H9 (cell line): Measurements from ENCODE around the gene PRR12. TPM values are rescaled to one million over a fixed set of nuclear protein-coding genes. Genes with fewer than 3 reads are reported as not detected.

ENCODE experiments used
- DNase-seq: peaks from one replicate; pipeline ENCODE4 v3.0.0-alpha.2; 2017
- H2AFZ ChIP-seq: one replicate; pipeline ENCODE4 v1.6.1; 2013; ENCODE audit warnings: mild to moderate bottlenecking, low read length, control low read depth, moderate library complexity
- H2AK5ac ChIP-seq: 2 replicates; pipeline ENCODE4 v1.6.1; 2013; ENCODE audit warnings: low read length, control low read depth, mixed read lengths; ENCODE audit not compliant: insufficient read length
- H2BK120ac ChIP-seq: one replicate; pipeline ENCODE4 v1.6.1; 2013; ENCODE audit warnings: low read depth, mild to moderate bottlenecking, low read length, control low read depth, inconsistent platforms; ENCODE audit not compliant: poor library complexity, severe bottlenecking
- H2BK12ac ChIP-seq: 2 replicates; pipeline ENCODE4 v1.6.1; 2013; ENCODE audit warnings: low read length, control low read depth, mixed read lengths, low read depth; ENCODE audit not compliant: insufficient read length
- H2BK15ac ChIP-seq: 2 replicates; pipeline ENCODE4 v1.6.1; 2013; ENCODE audit warnings: low read depth, low read length, control low read depth
- H2BK20ac ChIP-seq: one replicate; pipeline ENCODE4 v1.6.1; 2013; ENCODE audit warnings: low read depth, mild to moderate bottlenecking, low read length, control low read depth, inconsistent platforms; ENCODE audit not compliant: poor library complexity, severe bottlenecking
- H2BK5ac ChIP-seq: 2 replicates; pipeline ENCODE4 v1.6.1; 2013; ENCODE audit warnings: low read length, control low read depth, mixed read lengths; ENCODE audit not compliant: insufficient read length
- H3K14ac ChIP-seq: 2 replicates; pipeline ENCODE4 v1.6.1; 2013; ENCODE audit warnings: low read length, control low read depth; ENCODE audit not compliant: insufficient read depth
- H3K18ac ChIP-seq: 2 replicates; pipeline ENCODE4 v1.6.1; 2013; ENCODE audit warnings: low read depth, mild to moderate bottlenecking, mixed read lengths, low read length, control low read depth; ENCODE audit not compliant: insufficient read length
- H3K23ac ChIP-seq: 2 replicates; pipeline ENCODE4 v1.6.1; 2013; ENCODE audit warnings: low read length, control low read depth, mixed read lengths, low read depth; ENCODE audit not compliant: insufficient read length
- H3K23me2 ChIP-seq: 2 replicates; pipeline ENCODE4 v1.6.1; 2013; ENCODE audit warnings: low read depth, mild to moderate bottlenecking, mixed read lengths, low read length, control low read depth; ENCODE audit not compliant: insufficient read length, poor library complexity, severe bottlenecking
- H3K27ac ChIP-seq: 2 replicates; pipeline ENCODE4 v1.5.1; 2013; ENCODE audit warnings: low read length, control low read depth, mixed read lengths, low read depth; ENCODE audit not compliant: insufficient read length
- H3K27me3 ChIP-seq: 2 replicates; pipeline ENCODE4 v1.6.1; 2013; ENCODE audit warnings: low read length, control low read depth, inconsistent platforms; ENCODE audit not compliant: insufficient read depth
- H3K4ac ChIP-seq: 2 replicates; pipeline ENCODE4 v1.6.1; 2013; ENCODE audit warnings: low read depth, mild to moderate bottlenecking, control low read depth, inconsistent platforms, low read length, moderate library complexity
- H3K4me1 ChIP-seq: 2 replicates; pipeline ENCODE4 v1.6.1; 2013; ENCODE audit warnings: low read length, control low read depth, inconsistent platforms; ENCODE audit not compliant: insufficient read depth
- H3K4me2 ChIP-seq: 2 replicates; pipeline ENCODE4 v1.6.1; 2013; ENCODE audit warnings: low read length, control low read depth, mixed read lengths; ENCODE audit not compliant: insufficient read length, insufficient read depth
- H3K56ac ChIP-seq: 2 replicates; pipeline ENCODE4 v1.6.1; 2013; ENCODE audit warnings: low read depth, mild to moderate bottlenecking, mixed read lengths, low read length, control low read depth; ENCODE audit not compliant: insufficient read length
- H3K79me1 ChIP-seq: 2 replicates; pipeline ENCODE4 v1.6.1; 2013; ENCODE audit warnings: low read depth, mild to moderate bottlenecking, moderate library complexity, low read length, control low read depth, inconsistent platforms; ENCODE audit not compliant: insufficient read depth, poor library complexity, severe bottlenecking
- H3K79me2 ChIP-seq: 2 replicates; pipeline ENCODE4 v1.6.1; 2013; ENCODE audit warnings: low read length, control low read depth, inconsistent platforms; ENCODE audit not compliant: insufficient read depth
- H3K9ac ChIP-seq: 2 replicates; pipeline ENCODE4 v1.6.1; 2013; ENCODE audit warnings: low read length, control low read depth, mixed read lengths; ENCODE audit not compliant: insufficient read length; ENCODE audit errors: extremely low read depth
- H3K9me3 ChIP-seq: one replicate; pipeline ENCODE4 v1.6.1; 2013; ENCODE audit warnings: low read depth, low read length, inconsistent platforms; ENCODE audit not compliant: control insufficient read depth
- H3T11ph ChIP-seq: one replicate; pipeline ENCODE4 v1.6.1; 2013; ENCODE audit warnings: mild to moderate bottlenecking, low read length, control low read depth, inconsistent platforms
- H4K20me1 ChIP-seq: one replicate; pipeline ENCODE4 v1.6.1; 2013; ENCODE audit not compliant: control insufficient read depth, insufficient read length, insufficient read depth
- H4K5ac ChIP-seq: 2 replicates; pipeline ENCODE4 v1.6.1; 2013; ENCODE audit warnings: low read depth, mild to moderate bottlenecking, mixed read lengths, low read length, control low read depth; ENCODE audit not compliant: insufficient read length
- H4K8ac ChIP-seq: replicated peaks from 2 replicates; pipeline ENCODE4 v1.6.1; 2013; ENCODE audit warnings: low read length, control low read depth, mixed read lengths, low read depth; ENCODE audit not compliant: insufficient read length
- H4K91ac ChIP-seq: 2 replicates; pipeline ENCODE4 v1.6.1; 2013; ENCODE audit warnings: low read depth, mild to moderate bottlenecking, moderate library complexity, mixed read lengths, low read length, control low read depth; ENCODE audit not compliant: insufficient read length
- H3K27ac Mint-ChIP-seq, 3 experiments: 2 replicates in 2 of 3; 3 replicates in 1 of 3; pipeline ENCODE4 v1.8.0; 2020 to 2021; ENCODE audit warnings: mixed read lengths in 3 of 3, mild to moderate bottlenecking in 1 of 3, moderate library complexity in 1 of 3
- H3K27me3 Mint-ChIP-seq: 2 replicates; pipeline ENCODE4 v1.8.0; 2021; ENCODE audit warnings: low read depth, mild to moderate bottlenecking, moderate library complexity, mixed read lengths
- H3K36me3 Mint-ChIP-seq, 3 experiments: 2 replicates in 2 of 3; 3 replicates in 1 of 3; pipeline ENCODE4 v1.8.0; 2020 to 2021; ENCODE audit warnings: low read depth in 3 of 3, mixed read lengths in 3 of 3; ENCODE audit not compliant: insufficient read depth in 1 of 3
- H3K4me1 Mint-ChIP-seq, 2 experiments: 2 replicates each; pipeline ENCODE4 v1.8.0; 2020; ENCODE audit warnings: mixed read lengths in 2 of 2
- H3K4me3 Mint-ChIP-seq, 2 experiments: 2 replicates in 1 of 2; 3 replicates in 1 of 2; pipeline ENCODE4 v1.8.0; 2020 to 2021; ENCODE audit warnings: mild to moderate bottlenecking in 2 of 2, mixed read lengths in 2 of 2, moderate library complexity in 1 of 2
- H3K9me3 Mint-ChIP-seq, 2 experiments: 2 replicates in 1 of 2; 3 replicates in 1 of 2; pipeline ENCODE4 v1.8.0; 2020; ENCODE audit warnings: mild to moderate bottlenecking in 2 of 2, mixed read lengths in 2 of 2, moderate library complexity in 1 of 2
- CTCF ChIP-seq: fragments of 200-600 bp; sonication (generic); conservative IDR thresholded peaks from 3 replicates; pipeline ENCODE4 v1.8.0; 2021; ENCODE audit warnings: antibody characterized with exemption, mild to moderate bottlenecking
- WGBS: extraction: QIAGEN DNeasy Blood & Tissue Kit; methylation state at CpG from one replicate; pipeline ENCODE4 v1.1.7; 2013; ENCODE audit warnings: missing lambda C conversion rate, low lambda C conversion rate, mixed read lengths; ENCODE audit not compliant: insufficient read length; ENCODE audit errors: extremely low coverage; 5-methylcytosine and 5-hydroxymethylcytosine counted together
- total RNA-seq: library from RNA; stranded (reverse); gene quantifications from 2 replicates; pipeline ENCODE4 v1.2.1, GENCODE V29; 2021

PRR12 gene
- total RNA-seq, 1 experiment from 2014 or later = 65.9 TPM

GRCh38 chr19:49631014-49631588 is 40.1 kb downstream of the PRR12 start:
- Histone ChIP-seq H2BK12ac (no peak overlapping the region), H3K79me1 (no peaks in the 10 kb centered on the region), H3K79me2 (no peaks in the 10 kb centered on the region), H3K9me3 (no peaks in the 10 kb centered on the region), H2AFZ (no peak overlapping the region), H4K5ac (no peak overlapping the region), H3K23me2 (no peaks in the 10 kb centered on the region), H3K18ac (no peak overlapping the region), H2BK5ac (no peak overlapping the region), H4K8ac (no peak overlapping the region), H4K20me1 (peaks cover 2% of the 10 kb centered on the region), H3K23ac (no peak overlapping the region), H2BK120ac (no peak overlapping the region), H2BK15ac (no peak overlapping the region), H3K4ac (no peak overlapping the region), H3K9ac (no peak overlapping the region), H3K27ac (no peak overlapping the region), H3K4me1 (no peaks in the 10 kb centered on the region), H4K91ac (no peak overlapping the region), H3K4me2 (no peak overlapping the region), H3K56ac (no peak overlapping the region), H2AK5ac (no peak overlapping the region), H3T11ph (no peak overlapping the region), H2BK20ac (no peak overlapping the region), H3K27me3 (no peaks in the 10 kb centered on the region), H3K14ac (no peak overlapping the region)
- H3K4me3 Mint-ChIP-seq = no peak overlapping the region; a peak in 1 of 5 replicates
- peaks cover 16 to 18% of the 10 kb centered on the region in 2 experiments for H3K4me1 Mint-ChIP-seq
- peak overlapping the region in 2 of 3 experiments; percentile 10 to 44; a peak in 4 of 7 replicates for H3K27ac Mint-ChIP-seq
- TF ChIP-seq CTCF = no peak
- H3K27me3 Mint-ChIP-seq = peaks cover 10% of the 10 kb centered on the region
- H3K36me3 Mint-ChIP-seq = peaks cover 9 to 29% (median 23%) of the 10 kb centered on the region in 3 experiments
- no peaks in the 10 kb centered on the region for H3K9me3 Mint-ChIP-seq
- DNase-seq = no peak
- no CpG with 5 or more reads among the region's 9 CpGs for WGBS
